EH (cell line): ENCODE measurements around the gene DVL1.
A peak's percentile ranks its signal among the peaks of the same experiment; 100 is the strongest.
"Not testable (repeated sequence)": the region's sequence is repeated elsewhere in the genome, so short reads cannot be mapped to it uniquely, and the experiment has no call there.

Source experiments
- DNase-seq: peaks from one replicate; pipeline ENCODE4 v3.0.0-alpha.2; 2015; ENCODE audit warnings: low read depth

DVL1 gene

GRCh38 chr1:1324524-1325287, 24.5 kb downstream of the DVL1 start, which contains the start of the genes CPTP and INTS11:
Gene CPTP, plus strand, starts transcription at chr1:1324802. Its CDS starts 2,109 bp downstream, at chr1:1326911.
Gene INTS11, minus strand, starts transcription at chr1:1324660. Its CDS starts 52 bp downstream, at chr1:1324608.
- peak; percentile 90 for DNase-seq

DNA sequence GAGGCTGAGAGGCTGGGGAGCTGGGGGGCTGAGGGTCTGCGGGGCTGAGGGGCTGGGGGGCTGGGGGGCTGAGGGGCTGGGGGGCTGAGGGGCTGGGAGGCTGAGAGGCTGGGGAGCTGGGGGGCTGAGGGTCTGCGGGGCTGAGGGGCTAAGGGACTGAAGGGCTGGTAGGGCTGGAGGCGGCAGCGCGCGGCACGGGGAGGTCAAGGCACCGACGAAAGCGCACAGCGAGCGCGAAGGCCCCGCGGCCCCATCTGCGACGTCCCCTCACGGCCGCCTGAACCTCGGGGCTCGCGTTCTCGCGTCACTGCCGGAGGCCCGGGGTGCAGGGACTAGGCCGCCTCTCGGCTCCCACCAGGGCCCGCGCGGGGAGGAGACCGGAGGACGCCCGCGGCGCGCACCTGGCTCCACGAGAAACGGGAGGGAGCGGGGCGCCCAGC, 25.1 kb downstream of the DVL1 start:
- no peak for DNase-seq

DNA sequence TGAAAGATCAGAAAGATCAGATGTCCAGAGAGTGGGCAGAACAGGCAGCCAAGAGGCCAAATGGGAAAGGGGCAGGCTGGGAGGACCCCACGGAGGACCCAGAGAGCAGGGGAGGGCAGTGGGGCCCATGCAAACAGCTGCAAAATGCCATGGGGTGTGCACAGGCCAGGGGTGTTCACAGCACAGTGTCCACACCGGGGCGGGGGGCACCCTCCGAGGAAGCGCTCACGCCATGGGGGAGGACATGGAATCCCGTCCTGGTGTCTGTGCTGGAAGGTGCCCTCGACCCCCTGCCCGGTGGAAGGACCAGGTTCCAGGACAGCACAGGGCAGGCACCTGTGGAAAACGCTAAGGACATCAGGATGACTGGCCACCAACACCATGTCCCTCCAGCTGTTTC, 26.3 kb downstream of the DVL1 start:
- DNase-seq = no peak

DNA sequence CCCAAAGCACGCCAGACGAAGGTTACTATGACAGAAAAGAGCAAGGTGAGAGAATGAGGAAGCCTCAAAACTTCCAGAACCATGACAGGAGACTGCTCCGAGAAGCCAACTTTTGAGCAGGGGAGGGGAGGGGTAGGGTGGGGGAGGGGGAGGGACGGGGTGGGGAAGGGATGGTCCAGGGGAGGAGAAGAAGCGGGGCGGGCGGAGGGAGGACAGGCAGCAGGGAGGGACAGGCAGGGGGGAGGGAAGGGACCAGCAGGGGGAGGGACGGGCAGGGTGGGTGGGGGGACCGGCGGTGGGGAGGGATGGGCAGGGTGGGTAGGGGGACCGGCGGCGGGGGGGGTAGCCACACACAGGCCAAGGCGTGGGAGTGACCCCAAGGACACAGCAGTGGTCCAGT, 26.8 kb downstream of the DVL1 start:
- DNase-seq = no peak

DNA sequence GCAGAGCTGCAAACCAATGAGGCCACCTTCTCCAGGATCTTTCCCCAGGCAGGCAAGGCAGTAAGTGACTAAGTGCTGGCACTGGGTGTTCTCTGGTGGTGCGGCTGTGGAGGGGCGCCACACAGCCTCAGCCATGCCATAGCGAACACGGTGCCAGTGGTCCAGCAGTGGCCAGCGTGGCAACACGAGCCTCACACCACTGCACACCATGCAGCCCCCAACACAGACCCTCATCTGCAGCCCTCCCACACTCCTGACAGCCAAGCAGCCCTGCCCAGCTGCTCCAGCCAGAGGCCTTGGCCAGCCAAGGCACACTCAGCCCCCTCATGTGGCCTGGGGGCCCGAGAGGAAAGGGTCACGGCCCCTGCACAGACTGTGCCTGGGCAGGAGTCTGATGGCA, 27.7 kb downstream of the DVL1 start:
- DNase-seq = no peak

- peak; percentile 30 for DNase-seq
Observed at GRCh38 chr1:1320666-1321448, 28.4 kb downstream of the DVL1 start.

GRCh38 chr1:1319646-1319941, 29.6 kb downstream of the DVL1 start:
- no peak for DNase-seq

GRCh38 chr1:1318777-1319645, 30.2 kb downstream of the DVL1 start:
- DNase-seq = no peak

- DNase-seq = peak; percentile 96
Observed at GRCh38 chr1:1318131-1318652, 31.0 kb downstream of the DVL1 start.

- DNase-seq = no peak
Observed at GRCh38 chr1:1317420-1317819, 31.8 kb downstream of the DVL1 start.

GRCh38 chr1:1316199-1316598, 33.0 kb downstream of the DVL1 start:
- not testable (repeated sequence) for DNase-seq

DNA sequence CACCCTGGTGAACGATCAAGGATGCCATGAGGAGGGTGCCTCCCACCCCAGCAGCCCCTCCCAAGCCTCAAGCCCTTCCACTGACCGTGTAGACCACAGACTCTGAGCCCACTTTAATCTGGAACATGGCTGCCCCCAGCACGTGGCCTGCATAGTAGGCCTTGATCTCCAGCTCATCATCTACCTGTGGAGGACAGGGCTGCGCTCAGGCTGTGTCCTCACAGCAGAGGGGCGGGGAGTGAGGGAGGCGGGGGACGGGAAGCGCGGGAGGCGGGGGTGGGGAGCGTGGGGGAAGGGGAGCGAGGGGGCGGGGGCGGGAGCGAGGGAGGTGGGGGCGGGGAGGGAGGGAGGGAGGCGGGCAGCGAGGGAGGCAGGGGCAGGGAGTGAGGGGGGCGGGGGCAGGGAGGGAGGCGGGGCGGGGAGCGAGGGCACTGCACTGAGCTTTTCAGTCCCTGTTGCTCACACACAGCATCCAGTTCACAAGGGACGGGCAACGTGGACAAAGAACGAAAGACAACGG, 33.7 kb downstream of the DVL1 start:
- no peak for DNase-seq

DNA sequence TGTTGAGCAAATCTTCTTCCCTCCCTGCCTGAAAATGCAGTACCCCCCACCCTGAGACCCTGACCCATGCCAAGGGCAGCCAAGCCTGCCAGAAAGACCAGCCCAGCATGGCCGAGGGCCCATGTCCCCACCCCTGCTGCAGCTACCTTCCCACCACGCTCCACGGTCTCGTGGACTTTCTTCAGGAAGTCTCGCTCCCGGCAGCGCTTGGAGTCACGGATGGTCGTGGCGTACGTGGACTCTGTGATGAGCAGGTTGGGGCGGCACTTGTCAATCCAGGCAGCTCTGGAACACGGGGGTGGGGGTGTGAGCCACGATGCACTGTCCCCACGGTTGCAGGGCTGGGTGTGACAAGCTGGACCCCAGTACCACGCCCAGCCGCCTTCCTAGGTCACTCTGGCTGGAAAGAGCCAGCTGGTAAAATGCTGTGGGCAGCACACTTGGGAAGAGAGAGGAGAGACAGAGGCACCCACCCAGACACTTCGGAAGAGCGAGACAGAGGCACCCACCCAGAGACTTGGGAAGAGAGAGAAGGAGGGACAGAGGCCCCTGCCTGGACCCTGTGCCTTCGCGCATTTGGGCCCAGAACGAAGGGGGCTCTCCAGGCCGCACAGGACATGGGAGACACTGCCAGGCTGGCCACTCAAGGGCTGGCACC, 34.4 kb downstream of the DVL1 start:
- DNase-seq = no peak

- DNase-seq = no peak
Observed at GRCh38 chr1:1314237-1314586, 35.0 kb downstream of the DVL1 start.

DNA sequence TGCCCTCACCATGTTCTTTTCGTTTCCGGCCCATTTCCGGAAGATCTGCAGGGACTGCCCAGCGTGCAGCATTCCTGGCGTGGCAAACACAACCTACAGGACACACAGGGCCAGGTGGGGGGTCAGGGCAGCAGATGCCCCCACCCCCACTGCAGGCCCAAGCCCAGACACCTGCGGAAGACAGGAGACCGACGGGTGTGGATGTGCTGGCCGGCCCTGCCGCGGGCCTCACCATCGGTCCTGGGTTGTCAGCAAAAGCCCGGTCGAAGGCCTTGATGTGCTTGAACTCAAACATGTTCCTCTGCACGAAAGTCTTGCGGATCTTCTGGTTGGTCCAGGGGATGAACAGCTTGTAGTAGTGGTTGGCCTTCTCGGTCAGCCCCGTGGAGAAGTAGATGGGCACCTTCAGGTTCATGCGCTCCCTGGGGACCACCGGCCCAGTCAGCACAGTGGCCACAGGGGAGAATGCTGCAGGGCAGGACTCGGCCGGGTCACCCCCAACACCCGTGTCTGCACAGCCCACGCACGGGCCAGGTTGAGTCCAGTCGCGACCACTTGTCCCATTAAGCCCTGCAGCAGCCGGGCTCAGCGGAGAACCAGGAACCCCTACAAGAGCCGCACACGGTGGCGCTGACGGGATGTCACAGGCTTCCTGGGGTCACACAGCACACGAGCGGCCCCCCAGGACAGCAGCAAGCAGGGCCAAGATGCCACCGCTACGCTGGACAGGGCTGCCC, 35.5 kb downstream of the DVL1 start:
- no peak for DNase-seq

GRCh38 chr1:1312450-1313314, 36.5 kb downstream of the DVL1 start:
- no peak for DNase-seq

GRCh38 chr1:1311107-1312104, 37.8 kb downstream of the DVL1 start:
- no peak for DNase-seq

GRCh38 chr1:1310476-1311053, 38.7 kb downstream of the DVL1 start:
- DNase-seq = no peak
